ENCODE data around the gene KIF6. TPM values are rescaled to one million over a fixed set of nuclear protein-coding genes. Genes with fewer than 3 reads are reported as not detected.

The KIF6 gene
- total RNA-seq, 2 donors from 2014 or later: 0.09 to 0.97 TPM

DNA sequence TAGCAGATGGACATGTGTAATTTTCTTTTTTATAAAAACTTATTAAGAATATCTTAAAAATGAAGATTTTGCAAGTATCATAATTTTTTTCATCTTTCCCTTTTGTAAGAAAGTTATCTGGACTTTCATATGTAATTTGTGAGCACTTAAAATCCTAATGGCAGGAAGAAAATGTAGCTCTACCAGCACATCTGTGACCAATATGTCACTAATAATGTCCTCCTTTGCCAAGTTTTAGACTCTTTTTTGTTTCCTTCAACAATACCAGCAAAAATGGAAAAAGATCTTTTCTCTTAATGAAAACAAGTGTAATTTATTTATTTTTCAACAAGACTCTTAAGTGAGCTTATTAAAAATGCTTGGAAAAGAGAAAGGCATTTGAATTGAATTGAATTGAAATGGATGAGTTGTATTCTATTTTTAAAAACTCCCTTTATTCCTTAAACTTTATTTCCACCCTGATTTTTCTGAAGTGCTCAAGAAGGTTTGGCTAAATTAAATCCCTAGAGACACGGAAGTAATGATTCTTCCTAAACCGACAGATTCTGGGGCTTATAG, 110.7 kb downstream of the KIF6 start:
- Histone ChIP-seq H3K36me3 (no peaks in the 10 kb centered on the region), H3K4me3 (no peak overlapping the region), H3K27ac (no peak overlapping the region), H3K4me1 (replicated peaks) (no peaks in the 10 kb centered on the region), H3K9me3 (no peaks in the 10 kb centered on the region), H3K27me3 (replicated peaks; ENCODE audit: insufficient read depth) (no peaks in the 10 kb centered on the region)
- TF ChIP-seq POLR2A (IDR thresholded peaks at IDR 0.05) (no peak), POLR2AphosphoS5 (IDR thresholded peaks at IDR 0.05) (no peak)
- TF ChIP-seq, protein P1, sequence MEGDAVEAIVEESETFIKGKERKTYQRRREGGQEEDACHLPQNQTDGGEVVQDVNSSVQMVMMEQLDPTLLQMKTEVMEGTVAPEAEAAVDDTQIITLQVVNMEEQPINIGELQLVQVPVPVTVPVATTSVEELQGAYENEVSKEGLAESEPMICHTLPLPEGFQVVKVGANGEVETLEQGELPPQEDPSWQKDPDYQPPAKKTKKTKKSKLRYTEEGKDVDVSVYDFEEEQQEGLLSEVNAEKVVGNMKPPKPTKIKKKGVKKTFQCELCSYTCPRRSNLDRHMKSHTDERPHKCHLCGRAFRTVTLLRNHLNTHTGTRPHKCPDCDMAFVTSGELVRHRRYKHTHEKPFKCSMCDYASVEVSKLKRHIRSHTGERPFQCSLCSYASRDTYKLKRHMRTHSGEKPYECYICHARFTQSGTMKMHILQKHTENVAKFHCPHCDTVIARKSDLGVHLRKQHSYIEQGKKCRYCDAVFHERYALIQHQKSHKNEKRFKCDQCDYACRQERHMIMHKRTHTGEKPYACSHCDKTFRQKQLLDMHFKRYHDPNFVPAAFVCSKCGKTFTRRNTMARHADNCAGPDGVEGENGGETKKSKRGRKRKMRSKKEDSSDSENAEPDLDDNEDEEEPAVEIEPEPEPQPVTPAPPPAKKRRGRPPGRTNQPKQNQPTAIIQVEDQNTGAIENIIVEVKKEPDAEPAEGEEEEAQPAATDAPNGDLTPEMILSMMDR (IDR thresholded peaks at IDR 0.05): no peak
- no peak for DNase-seq (ENCODE audit: low spot score)
- WGBS: 86% methylated on average over 2 of the region's 2 CpGs
- intact Hi-C loops (cut with DNase I): no loop called here

- WGBS: 9% methylated on average over 3 of the region's 3 CpGs
These were observed 115.0 kb downstream of the KIF6 start for GRCh38 chr6:39610221-39610620.

DNA sequence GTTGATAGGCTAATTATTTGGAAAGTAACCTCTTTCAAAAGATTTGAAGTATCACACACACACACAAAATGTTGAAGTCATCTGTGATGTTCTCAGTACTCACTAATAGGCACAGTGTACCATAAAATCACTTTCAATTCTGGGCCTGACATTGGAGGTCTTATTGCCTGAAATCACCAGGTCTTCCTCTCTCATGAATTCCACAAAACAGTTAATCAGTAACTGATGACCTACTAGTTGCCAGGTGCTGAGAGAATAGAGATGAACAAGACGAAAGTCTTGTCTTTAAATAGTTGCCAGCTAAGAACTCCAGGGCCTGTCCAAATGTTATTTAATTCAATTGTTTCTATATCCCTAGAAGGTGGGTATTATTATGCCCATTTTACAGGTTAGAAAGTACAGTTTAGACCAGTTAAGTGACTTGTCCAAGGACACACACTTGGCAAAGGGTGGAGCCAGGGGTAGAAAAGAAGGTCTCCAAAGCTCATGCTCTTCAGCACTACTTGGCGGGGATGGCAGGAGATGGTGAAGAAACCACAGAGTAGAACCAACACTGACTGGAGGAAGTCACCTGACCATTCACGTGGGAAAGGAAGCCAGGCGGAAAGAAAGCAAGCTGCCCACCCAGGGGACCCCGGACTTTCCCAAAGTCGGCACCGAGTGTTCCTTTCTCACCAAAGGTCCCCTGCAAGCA, 116.4 kb downstream of the KIF6 start:
- 94% methylated on average over 7 of the region's 7 CpGs for WGBS

More at GRCh38 chr6:39610221-39610620, 115.0 kb downstream of the KIF6 start:
- no peak overlapping the region for H3K27ac ChIP-seq
- H3K36me3 ChIP-seq: no peaks in the 10 kb centered on the region
- intact Hi-C loops (cut with DNase I): no loop called here
- no peak for DNase-seq (ENCODE audit: low spot score)
- H3K9me3 ChIP-seq: no peaks in the 10 kb centered on the region
- TF ChIP-seq, protein P1 (IDR thresholded peaks at IDR 0.05): no peak
- TF ChIP-seq POLR2A (IDR thresholded peaks at IDR 0.05): no peak
- H3K4me1 ChIP-seq (replicated peaks): no peaks in the 10 kb centered on the region
- no peaks in the 10 kb centered on the region for H3K27me3 ChIP-seq (replicated peaks; ENCODE audit: insufficient read depth)
- H3K4me3 ChIP-seq: no peak overlapping the region

GRCh38 chr6:39602601-39603519, 122.3 kb downstream of the KIF6 start:
- no peak for DNase-seq (ENCODE audit: low spot score)
- Histone ChIP-seq H3K4me1 (replicated peaks) (no peaks in the 10 kb centered on the region), H3K9me3 (no peaks in the 10 kb centered on the region), H3K4me3 (no peak overlapping the region), H3K27me3 (replicated peaks; ENCODE audit: insufficient read depth) (no peaks in the 10 kb centered on the region), H3K27ac (no peak overlapping the region), H3K36me3 (no peaks in the 10 kb centered on the region)
- intact Hi-C loops (cut with DNase I): no loop called here
- no peak for TF ChIP-seq POLR2AphosphoS5 (IDR thresholded peaks at IDR 0.05)
- TF ChIP-seq POLR2A (IDR thresholded peaks at IDR 0.05): no peak
- TF ChIP-seq, protein P1 (IDR thresholded peaks at IDR 0.05): no peak
- 45% methylated on average over 4 of the region's 4 CpGs for WGBS

More for the DNA sequence above, 116.4 kb downstream of the KIF6 start:
- intact Hi-C loops (cut with DNase I): no loop called here
- H3K27me3 ChIP-seq (replicated peaks; ENCODE audit: insufficient read depth): no peaks in the 10 kb centered on the region
- no peaks in the 10 kb centered on the region for H3K36me3 ChIP-seq
- TF ChIP-seq POLR2A (IDR thresholded peaks at IDR 0.05) (no peak), POLR2AphosphoS5 (IDR thresholded peaks at IDR 0.05) (no peak)
- TF ChIP-seq, protein P1 (IDR thresholded peaks at IDR 0.05): no peak
- H3K4me1 ChIP-seq (replicated peaks): no peaks in the 10 kb centered on the region
- no peak for DNase-seq (ENCODE audit: low spot score)
- H3K9me3 ChIP-seq: no peaks in the 10 kb centered on the region
- no peak overlapping the region for H3K27ac ChIP-seq
- no peak overlapping the region for H3K4me3 ChIP-seq
